GM21528 (cell line): Measurements from ENCODE around the gene EXOC4.

Source experiments
- ATAC-seq: cut with Tn5 transposase; IDR thresholded peaks from one replicate; pipeline ENCODE4 v1.9.1; 2021; ENCODE audit warnings: mild to moderate bottlenecking, moderate library complexity; ENCODE audit not compliant: unreplicated experiment, low FRiP score

Gene EXOC4

GRCh38 chr7:134113655-134114054, 860.8 kb downstream of the EXOC4 start:
- ATAC-seq, result no peak

- ATAC-seq, result no peak
Observed at GRCh38 chr7:134114992-134115391, 862.1 kb downstream of the EXOC4 start.
